Activated naive CD4-positive, alpha-beta T cell treated with anti-CD3 and anti-CD28 coated beads, Interleukin-2, amount 10 ng/mL, durations not matched to agents 7 days and 5 days (primary cell): Measurements from ENCODE around the gene BANF1.
"Not testable (repeated sequence)": the region's sequence is repeated elsewhere in the genome, so short reads cannot be mapped to it uniquely, and the experiment has no call there.

Experiments used
- CTCF ChIA-PET: fragments of 350-600 bp; sonication (Branson Sonifier 250); formaldehyde crosslinking; loops from one replicate; lab custom pipeline; 2021; ENCODE audit warnings: antibody characterized with exemption; lab: Charles Lee
- DNase-seq: peaks from one replicate; pipeline ENCODE4 v3.0.0-alpha.2; 2020
- H3K27ac Mint-ChIP-seq: one replicate; pipeline ENCODE4 v1.8.0; 2021; ENCODE audit warnings: mild to moderate bottlenecking, moderate library complexity, mixed read lengths
- H3K27me3 Mint-ChIP-seq: one replicate; pipeline ENCODE4 v1.8.0; 2021; ENCODE audit warnings: mild to moderate bottlenecking, mixed read lengths
- H3K36me3 Mint-ChIP-seq: one replicate; pipeline ENCODE4 v1.8.0; 2021; ENCODE audit warnings: mixed read lengths
- H3K4me1 Mint-ChIP-seq: one replicate; pipeline ENCODE4 v1.8.0; 2021; ENCODE audit warnings: mixed read lengths
- H3K4me3 Mint-ChIP-seq: one replicate; pipeline ENCODE4 v1.8.0; 2021; ENCODE audit warnings: mild to moderate bottlenecking, moderate library complexity, mixed read lengths
- H3K9me3 Mint-ChIP-seq: one replicate; pipeline ENCODE4 v1.8.0; 2021; ENCODE audit warnings: mixed read lengths

BANF1 gene

GRCh38 chr11:66008468-66009101, 6.3 kb downstream of the BANF1 start:
- H3K36me3 Mint-ChIP-seq: peaks cover 16% of the 10 kb centered on the region
- peaks cover 43% of the 10 kb centered on the region for H3K27me3 Mint-ChIP-seq
- H3K4me1 Mint-ChIP-seq: peaks cover 10% of the 10 kb centered on the region
- DNase-seq: no peak
- CTCF ChIA-PET: interaction anchor here (0.9 to 3.4 kb wide), 3 partner anchors 13 to 37 kb away, joined by 4 to 15 read pairs (median 4); no protein-coding TSS in a partner anchor
- H3K4me3 Mint-ChIP-seq: no peak overlapping the region
- H3K27ac Mint-ChIP-seq: no peak overlapping the region
- no peaks in the 10 kb centered on the region for H3K9me3 Mint-ChIP-seq

- CTCF ChIA-PET: interaction anchor here (3.4 kb wide), 1 partner anchor 12 kb away, joined by 15 read pairs; no protein-coding TSS in a partner anchor
- DNase-seq, H3K4me3 Mint-ChIP-seq, H3K9me3 Mint-ChIP-seq, H3K27ac Mint-ChIP-seq, H3K4me1 Mint-ChIP-seq, H3K36me3 Mint-ChIP-seq: not testable (repeated sequence)
- H3K27me3 Mint-ChIP-seq: peaks cover 49% of the 10 kb centered on the region
These were observed 7.7 kb downstream of the BANF1 start for GRCh38 chr11:66010036-66010435.

- no peaks in the 10 kb centered on the region for H3K36me3 Mint-ChIP-seq
- no peak for DNase-seq
- CTCF ChIA-PET: interaction anchor here (2.9 to 3.4 kb wide), 2 partner anchors 10 to 11 kb away, joined by 14 to 15 read pairs; no protein-coding TSS in a partner anchor
- peaks cover 49% of the 10 kb centered on the region for H3K27me3 Mint-ChIP-seq
- peaks cover 2% of the 10 kb centered on the region for H3K4me1 Mint-ChIP-seq
- no peak overlapping the region for H3K4me3 Mint-ChIP-seq
- H3K27ac Mint-ChIP-seq: no peak overlapping the region
- H3K9me3 Mint-ChIP-seq: no peaks in the 10 kb centered on the region
These were observed 9.0 kb downstream of the BANF1 start for GRCh38 chr11:66011239-66011784.

- CTCF ChIA-PET: interaction anchor here (0.8 to 2.9 kb wide), 2 partner anchors 11 to 41 kb away, joined by 3 to 14 read pairs; partner anchors contain the start of gene SF3B2
- Mint-ChIP-seq H3K4me1 (peaks cover 2% of the 10 kb centered on the region), H3K27me3 (peaks cover 49% of the 10 kb centered on the region), H3K36me3 (no peaks in the 10 kb centered on the region), H3K9me3 (no peaks in the 10 kb centered on the region), H3K27ac (no peak within 1 kb of the TSS), H3K4me3 (no peak within 1 kb of the TSS)
- DNase-seq: no peak
These were observed 9.5 kb downstream of the BANF1 start, which contains the start of gene CST6 for GRCh38 chr11:66011785-66012303. Gene CST6 (plus strand): TSS chr11:66012008. CDS start chr11:66012045, 37 bp downstream.

- Mint-ChIP-seq H3K4me1 (peaks cover 2% of the 10 kb centered on the region), H3K27ac (no peak overlapping the region), H3K9me3 (no peaks in the 10 kb centered on the region), H3K36me3 (no peaks in the 10 kb centered on the region), H3K27me3 (peaks cover 49% of the 10 kb centered on the region), H3K4me3 (no peak overlapping the region)
- CTCF ChIA-PET: interaction anchor here (0.8 to 2.9 kb wide), 3 partner anchors 10 to 301 kb away, joined by 3 to 14 read pairs (median 3); partner anchors contain the start of gene SF3B2
- no peak for DNase-seq
These were observed 10.2 kb downstream of the BANF1 start for GRCh38 chr11:66012371-66012945.

- Mint-ChIP-seq H3K4me1 (peaks cover 2% of the 10 kb centered on the region), H3K4me3 (no peak overlapping the region), H3K27me3 (peaks cover 49% of the 10 kb centered on the region), H3K36me3 (no peaks in the 10 kb centered on the region), H3K9me3 (no peaks in the 10 kb centered on the region), H3K27ac (no peak overlapping the region)
- no peak for DNase-seq
- CTCF ChIA-PET: interaction anchor here (0.9 to 2.9 kb wide), 2 partner anchors 9 to 302 kb away, joined by 3 to 14 read pairs; no protein-coding TSS in a partner anchor
These were observed 10.9 kb downstream of the BANF1 start for GRCh38 chr11:66012946-66013761.

GRCh38 chr11:66013762-66014100, 11.4 kb downstream of the BANF1 start:
- Mint-ChIP-seq H3K4me3 (no peak overlapping the region), H3K27ac (no peak overlapping the region), H3K9me3 (no peaks in the 10 kb centered on the region), H3K27me3 (peaks cover 45% of the 10 kb centered on the region), H3K4me1 (peaks cover 2% of the 10 kb centered on the region), H3K36me3 (no peaks in the 10 kb centered on the region)
- CTCF ChIA-PET: interaction anchor here (0.9 to 2.9 kb wide), 2 partner anchors 9 to 302 kb away, joined by 3 to 14 read pairs; no protein-coding TSS in a partner anchor
- DNase-seq: no peak

GRCh38 chr11:66014804-66015453, 12.6 kb downstream of the BANF1 start:
- Mint-ChIP-seq H3K4me1 (peaks cover 2% of the 10 kb centered on the region), H3K36me3 (no peaks in the 10 kb centered on the region), H3K27me3 (peaks cover 43% of the 10 kb centered on the region), H3K27ac (no peak overlapping the region), H3K4me3 (no peak overlapping the region), H3K9me3 (no peaks in the 10 kb centered on the region)
- no peak for DNase-seq
- CTCF ChIA-PET: no interaction called here

- H3K27me3 Mint-ChIP-seq: peaks cover 43% of the 10 kb centered on the region
- no peaks in the 10 kb centered on the region for H3K9me3 Mint-ChIP-seq
- CTCF ChIA-PET: no interaction called here
- peaks cover 4% of the 10 kb centered on the region for H3K4me1 Mint-ChIP-seq
- no peak overlapping the region for H3K27ac Mint-ChIP-seq
- H3K4me3 Mint-ChIP-seq: no peak overlapping the region
- no peak for DNase-seq
- H3K36me3 Mint-ChIP-seq: no peaks in the 10 kb centered on the region
These were observed 13.2 kb downstream of the BANF1 start for GRCh38 chr11:66015454-66015881.

- CTCF ChIA-PET: interaction anchor here (0.5 kb wide), 1 partner anchor 247 kb away, joined by 4 read pairs; no protein-coding TSS in a partner anchor
- no peaks in the 10 kb centered on the region for H3K9me3 Mint-ChIP-seq
- H3K27me3 Mint-ChIP-seq: peaks cover 43% of the 10 kb centered on the region
- no peak overlapping the region for H3K27ac Mint-ChIP-seq
- no peak for DNase-seq
- H3K36me3 Mint-ChIP-seq: no peaks in the 10 kb centered on the region
- H3K4me3 Mint-ChIP-seq: no peak overlapping the region
- peaks cover 7% of the 10 kb centered on the region for H3K4me1 Mint-ChIP-seq
These were observed 13.9 kb downstream of the BANF1 start for GRCh38 chr11:66015936-66016792.

GRCh38 chr11:66016793-66017177, 14.5 kb downstream of the BANF1 start:
- Mint-ChIP-seq H3K4me3 (no peak overlapping the region), H3K27me3 (peaks cover 43% of the 10 kb centered on the region), H3K36me3 (no peaks in the 10 kb centered on the region), H3K9me3 (no peaks in the 10 kb centered on the region), H3K27ac (no peak overlapping the region), H3K4me1 (peaks cover 9% of the 10 kb centered on the region)
- DNase-seq: no peak
- CTCF ChIA-PET: no interaction called here

- peaks cover 12% of the 10 kb centered on the region for H3K4me1 Mint-ChIP-seq
- no peaks in the 10 kb centered on the region for H3K36me3 Mint-ChIP-seq
- H3K27me3 Mint-ChIP-seq: peaks cover 41% of the 10 kb centered on the region
- DNase-seq: no peak
- no peak overlapping the region for H3K4me3 Mint-ChIP-seq
- CTCF ChIA-PET: no interaction called here
- no peaks in the 10 kb centered on the region for H3K9me3 Mint-ChIP-seq
- H3K27ac Mint-ChIP-seq: no peak overlapping the region
These were observed 15.0 kb downstream of the BANF1 start for GRCh38 chr11:66017321-66017720.
